Lower leg skin (tissue), 4 donors: Measurements from ENCODE around the gene FGFBP2. TPM values are rescaled to one million over a fixed set of nuclear protein-coding genes. Genes with fewer than 3 reads are reported as not detected.

Experiments used
- DNase-seq, 2 donors: peaks; one replicate each; pipeline ENCODE4 v3.0.0-alpha.2; 2019; ENCODE audit warnings: low spot score in 2 of 2
- H3K4me3 ChIP-seq: fragments of 200-600 bp; sonication (generic); 2 replicates; pipeline ENCODE4 v1.5.1; 2017; ENCODE audit warnings: mild to moderate bottlenecking, low read depth; ENCODE audit not compliant: poor library complexity, severe bottlenecking
- CTCF ChIP-seq, 3 donors: fragments of 450-650 bp; IDR thresholded peaks; one replicate each; pipeline ENCODE4 v1.5.1; 2016; ENCODE audit warnings: antibody characterized with exemption in 3 of 3, mild to moderate bottlenecking in 3 of 3, moderate library complexity in 2 of 3
- POLR2A ChIP-seq, 2 donors: fragments of 450-650 bp; IDR thresholded peaks; one replicate each; pipeline ENCODE4 v1.6.1; 2016 to 2017; ENCODE audit warnings: antibody characterized with exemption in 2 of 2, mild to moderate bottlenecking in 1 of 2, moderate library complexity in 1 of 2
- WGBS, 2 donors: methylation state at CpG; one replicate each; pipeline ENCODE4 v1.1.5; 2018; 5-methylcytosine and 5-hydroxymethylcytosine counted together
- intact Hi-C: fragments of 100-400 bp; cut with DNase I; formaldehyde crosslinking; loops from one replicate; pipeline ENCODE4 v1.15.0; 2023; ENCODE audit warnings: low total_unique reads
- total RNA-seq, 4 donors: library from RNA; depleted of rRNA; stranded (reverse); fragments of >200 nt; gene quantifications; one replicate each; pipeline ENCODE4 v1.1.0, GENCODE V29; 2016

The FGFBP2 gene
- total RNA-seq, 4 donors from 2014 or later, result 2.3 to 29.0 (median 8.3) TPM

- DNase-seq, result no peak
- WGBS, 2 donors, result 89 to 92% methylated on average over 3 of the region's 3 CpGs
- intact Hi-C loops, result loop anchor here (5.0 kb wide), 1 partner anchor 148 kb away; no protein-coding TSS in a partner anchor
- no peak overlapping the region for H3K4me3 ChIP-seq
- no peak for TF ChIP-seq POLR2A (IDR thresholded peaks at IDR 0.05)
- no peak for TF ChIP-seq CTCF (IDR thresholded peaks at IDR 0.05)
These were observed 7.3 kb downstream of the FGFBP2 start for GRCh38 chr4:15955670-15956069.

- intact Hi-C loops, result loop anchor here (5.0 kb wide), 1 partner anchor 71 kb away; no protein-coding TSS in a partner anchor
- WGBS, 2 donors, result 90 to 92% methylated on average over 5 of the region's 5 CpGs
- TF ChIP-seq CTCF (IDR thresholded peaks at IDR 0.05) (no peak), POLR2A (IDR thresholded peaks at IDR 0.05) (no peak)
- no peak overlapping the region for H3K4me3 ChIP-seq
- no peak for DNase-seq
These were observed 9.3 kb downstream of the FGFBP2 start for GRCh38 chr4:15953625-15954024.

- intact Hi-C loops, result loop anchor here (5.0 kb wide), 1 partner anchor 69 kb away; no protein-coding TSS in a partner anchor
- no peak for TF ChIP-seq POLR2A (IDR thresholded peaks at IDR 0.05)
- TF ChIP-seq CTCF (IDR thresholded peaks at IDR 0.05), result no peak
- no peak for DNase-seq
- H3K4me3 ChIP-seq, result no peak overlapping the region
These were observed 11.2 kb downstream of the FGFBP2 start for GRCh38 chr4:15951781-15952180.

- no peak for TF ChIP-seq POLR2A (IDR thresholded peaks at IDR 0.05)
- no peak for TF ChIP-seq CTCF (IDR thresholded peaks at IDR 0.05)
- DNase-seq, result no peak
- no peak overlapping the region for H3K4me3 ChIP-seq
- intact Hi-C loops, result no loop called here
- 94 to 96% methylated on average over 9 of the region's 9 CpGs for WGBS, 2 donors
These were observed 14.1 kb downstream of the FGFBP2 start for GRCh38 chr4:15948826-15949225.

GRCh38 chr4:15947684-15948083 lies 15.3 kb downstream of the FGFBP2 start:
- intact Hi-C loops, result no loop called here
- no peak for TF ChIP-seq POLR2A (IDR thresholded peaks at IDR 0.05)
- no peak for TF ChIP-seq CTCF (IDR thresholded peaks at IDR 0.05)
- no peak for DNase-seq
- H3K4me3 ChIP-seq, result no peak overlapping the region
- 89 to 94% methylated on average over 8 of the region's 8 CpGs for WGBS, 2 donors

- 81 to 91% methylated on average over 1 of the region's 1 CpG for WGBS, 2 donors
- no peak for DNase-seq
These were observed 17.5 kb downstream of the FGFBP2 start for GRCh38 chr4:15945516-15945915.

More at GRCh38 chr4:15945516-15945915, 17.5 kb downstream of the FGFBP2 start:
- intact Hi-C loops, result no loop called here
- no peak overlapping the region for H3K4me3 ChIP-seq
- no peak for TF ChIP-seq POLR2A (IDR thresholded peaks at IDR 0.05)
- TF ChIP-seq CTCF (IDR thresholded peaks at IDR 0.05), result no peak
